Measurements from ENCODE around the gene PFDN1.
A peak's percentile ranks its signal among the peaks of the same experiment; 100 is the strongest.
"Not testable (repeated sequence)": the region's sequence is repeated elsewhere in the genome, so short reads cannot be mapped to it uniquely, and the experiment has no call there.

Gene PFDN1, protein sequence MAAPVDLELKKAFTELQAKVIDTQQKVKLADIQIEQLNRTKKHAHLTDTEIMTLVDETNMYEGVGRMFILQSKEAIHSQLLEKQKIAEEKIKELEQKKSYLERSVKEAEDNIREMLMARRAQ

DNA sequence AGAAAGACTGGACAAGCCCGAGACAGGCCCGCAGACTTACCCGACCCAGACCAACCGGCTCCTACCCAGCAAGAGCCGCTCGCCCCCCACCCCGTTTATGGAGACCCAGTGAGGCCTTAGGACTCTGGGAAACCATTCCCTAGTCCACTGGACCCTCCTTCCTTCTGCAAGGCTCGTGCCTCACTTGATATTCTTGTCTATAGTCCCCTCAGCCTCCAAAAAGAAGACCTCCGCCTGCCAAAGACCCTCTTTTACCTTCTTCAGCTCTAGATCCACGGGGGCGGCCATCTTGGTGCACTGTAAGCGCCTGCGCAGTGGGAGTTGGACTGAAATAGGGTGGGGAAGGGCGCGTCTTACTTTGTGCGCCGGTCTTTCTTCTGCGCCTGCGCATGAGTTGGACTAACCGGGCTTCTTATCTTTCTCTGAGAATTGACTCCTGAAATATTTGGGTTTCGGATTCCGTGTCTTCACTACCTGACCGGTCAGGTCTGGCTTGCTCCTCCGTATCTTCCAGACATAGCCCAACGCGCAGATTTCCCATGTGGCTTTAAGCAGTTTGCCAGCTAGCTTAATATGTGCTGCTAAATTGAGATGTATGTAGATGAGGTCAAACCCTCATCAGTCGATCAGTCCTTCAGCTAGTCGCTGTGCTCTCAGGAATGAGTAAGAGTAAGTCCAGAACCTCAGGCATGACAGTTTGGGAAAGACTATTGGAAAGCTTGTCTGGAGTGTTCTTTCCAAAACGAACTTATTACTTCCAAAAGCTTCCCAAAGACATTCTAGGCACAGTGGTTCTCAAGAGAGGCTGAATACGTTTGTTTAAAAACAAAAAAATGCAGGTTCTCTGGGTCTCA, at the start of gene PFDN1:
PFDN1 (minus strand) TSS at position 316 of the 854 bp plus-strand sequence; CDS start at position 288, 28 bp downstream.
- DNase-seq = peak; percentile 95

DNA sequence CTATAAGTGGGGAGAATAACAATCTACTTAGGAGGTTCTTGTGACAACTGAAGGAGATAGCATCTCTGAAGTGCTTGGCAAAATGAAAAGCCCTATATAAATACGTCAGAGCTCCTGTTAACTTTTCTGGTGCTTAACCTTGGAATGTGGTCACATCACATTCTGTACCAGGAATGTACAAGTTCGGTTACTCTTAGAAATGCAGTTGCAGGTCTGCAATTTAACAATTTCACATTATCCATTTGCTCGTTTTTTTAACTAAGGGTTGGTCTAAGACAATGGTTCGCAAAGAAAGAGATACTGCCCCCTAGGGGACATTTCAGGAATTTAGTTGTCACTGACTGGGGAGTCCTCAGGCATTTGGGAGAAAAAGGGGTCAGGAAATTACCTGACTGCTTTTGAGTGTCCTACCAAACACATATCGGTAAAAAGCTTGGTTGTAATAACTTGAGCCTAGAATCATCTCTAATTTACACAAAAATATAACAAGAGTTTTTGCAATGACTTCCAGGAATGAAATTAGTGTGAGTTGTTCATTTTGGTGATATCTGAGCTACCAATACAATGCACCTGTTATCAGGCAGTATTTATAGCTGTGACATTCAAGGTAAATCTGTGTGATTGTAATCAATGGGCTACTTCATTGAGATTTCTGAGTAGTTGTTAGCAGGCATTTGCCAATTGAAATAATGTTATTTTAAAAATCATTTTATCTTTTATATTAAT, 48.9 kb upstream of the PFDN1 start:
- no peak for DNase-seq

DNA sequence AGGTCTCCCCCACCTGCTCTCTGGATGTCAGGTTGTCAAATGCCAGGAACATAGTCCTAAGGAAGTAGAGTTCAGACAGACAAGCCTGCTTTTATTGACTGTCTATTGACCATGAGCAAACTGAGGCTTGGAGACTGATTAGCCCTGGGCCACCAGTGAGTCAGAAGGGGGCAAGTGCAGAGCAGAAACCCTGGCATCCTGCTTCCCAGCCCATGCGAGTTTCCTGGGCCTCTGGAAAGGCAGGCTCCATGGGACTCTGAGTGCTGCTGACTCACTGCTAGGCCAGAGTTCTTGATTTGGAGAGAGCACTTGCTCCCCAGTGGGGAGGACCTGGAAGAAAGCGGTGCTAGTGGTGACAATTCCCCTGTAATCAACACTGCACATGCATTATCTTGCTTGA, 46.3 kb upstream of the PFDN1 start:
- no peak for DNase-seq

DNA sequence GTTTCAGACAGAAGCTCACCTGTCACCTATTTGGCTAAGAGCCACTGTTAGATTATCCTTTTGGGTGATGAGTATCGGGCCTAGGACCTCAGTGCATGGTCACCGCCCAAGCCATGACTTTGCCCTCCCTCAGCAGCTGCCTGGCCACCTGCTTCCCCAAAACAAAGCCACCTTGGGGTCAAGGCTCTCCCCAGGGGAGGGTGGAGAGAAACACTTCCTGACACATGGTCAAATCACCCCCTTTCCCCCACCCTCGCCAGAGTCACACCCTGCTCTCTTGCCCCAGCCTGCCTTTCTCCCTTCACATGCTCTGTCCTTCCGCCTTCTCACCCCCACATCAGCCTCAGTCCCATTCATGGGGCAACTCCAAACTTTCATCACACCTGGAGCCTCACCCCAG, 45.2 kb upstream of the PFDN1 start:
- DNase-seq = no peak

DNA sequence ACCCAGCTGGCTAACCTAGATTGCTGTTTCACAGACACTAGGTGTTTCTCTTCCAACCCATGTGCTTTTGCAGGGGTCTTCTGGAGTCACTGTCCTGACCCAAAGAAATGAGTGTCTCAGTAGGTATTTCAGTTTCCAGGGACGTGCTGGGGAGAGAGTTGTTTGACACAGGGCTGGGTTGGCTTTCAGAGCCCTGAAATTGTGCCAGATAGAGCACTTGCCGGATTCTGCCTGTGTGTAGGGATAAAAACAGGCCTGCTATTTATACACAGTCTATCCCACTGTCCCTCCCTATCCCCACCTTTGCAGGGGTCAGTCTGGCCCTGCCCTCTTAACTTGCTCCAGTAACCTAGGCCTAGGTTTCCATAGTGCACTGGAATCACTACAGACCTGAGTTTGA, 44.5 kb upstream of the PFDN1 start:
- DNase-seq = no peak

DNA sequence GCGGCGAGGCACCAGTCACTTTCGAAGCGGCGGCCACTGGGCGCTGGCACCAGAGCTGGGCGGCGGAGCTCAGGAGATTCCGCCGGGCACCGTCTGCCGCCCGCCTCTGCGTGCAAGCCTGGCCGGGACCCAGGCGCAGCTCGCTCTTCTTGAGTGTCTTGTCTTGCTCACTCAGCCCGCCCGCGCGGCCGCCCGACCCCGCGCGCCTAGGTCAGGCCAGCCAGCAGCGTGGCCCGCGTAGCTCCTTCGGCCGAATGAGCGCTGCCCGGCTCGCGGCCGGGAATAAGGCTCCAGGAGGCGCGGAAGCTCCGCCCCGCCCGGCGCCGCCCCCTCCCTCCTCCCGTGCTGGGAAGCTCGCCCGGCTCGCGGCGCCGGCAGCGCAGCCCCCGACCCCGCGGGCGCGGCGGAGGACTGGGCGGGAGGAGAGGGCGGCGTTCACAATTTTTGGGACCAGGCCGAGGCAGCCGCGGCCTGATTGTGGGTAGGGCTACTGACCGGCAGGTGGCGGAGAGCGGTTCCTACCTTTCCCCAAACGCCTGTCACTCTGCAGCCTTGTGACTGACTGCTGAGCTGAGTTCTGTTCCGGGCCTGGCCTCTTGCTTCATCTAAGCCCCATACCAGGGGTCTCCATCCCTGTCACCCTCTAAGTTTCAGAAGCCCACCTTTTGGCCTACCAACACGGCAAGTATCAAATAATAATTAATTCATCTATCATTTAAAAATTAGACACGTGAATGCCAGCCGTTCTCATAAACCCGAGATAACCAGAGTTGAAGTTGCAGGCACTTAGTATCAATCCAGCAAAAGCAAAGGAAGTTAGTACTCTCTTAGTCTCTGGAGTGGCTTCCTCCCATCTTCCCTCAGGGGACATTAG, 43.7 kb upstream of the PFDN1 start, which contains the start of gene HBEGF:
HBEGF (minus strand) TSS at position 256 of the 874 bp plus-strand sequence. CDS start 275 bp downstream, outside the sequence.
- DNase-seq = peak; percentile 86

DNA sequence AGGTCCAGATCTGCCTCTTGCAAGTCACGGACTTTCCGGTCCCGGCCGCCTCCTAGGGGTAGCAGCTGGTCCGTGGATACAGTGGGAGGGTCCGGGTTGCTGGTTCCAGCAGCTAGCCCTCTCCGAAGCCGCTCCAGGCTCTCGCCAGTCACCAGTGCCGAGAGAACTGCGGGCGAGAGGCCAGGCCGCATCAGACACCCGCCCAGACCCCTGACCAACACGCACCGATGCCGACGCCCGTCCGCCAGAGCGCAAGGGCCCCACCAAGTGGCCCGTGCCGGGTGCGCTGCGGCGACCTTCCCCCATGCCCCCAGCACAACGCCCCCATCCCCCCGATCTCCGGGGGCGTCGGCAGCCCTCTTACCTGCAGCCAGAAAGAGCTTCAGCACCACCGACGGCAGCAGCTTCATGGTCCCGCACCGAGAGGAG, 43.0 kb upstream of the PFDN1 start:
- peak; percentile 68 for DNase-seq

DNA sequence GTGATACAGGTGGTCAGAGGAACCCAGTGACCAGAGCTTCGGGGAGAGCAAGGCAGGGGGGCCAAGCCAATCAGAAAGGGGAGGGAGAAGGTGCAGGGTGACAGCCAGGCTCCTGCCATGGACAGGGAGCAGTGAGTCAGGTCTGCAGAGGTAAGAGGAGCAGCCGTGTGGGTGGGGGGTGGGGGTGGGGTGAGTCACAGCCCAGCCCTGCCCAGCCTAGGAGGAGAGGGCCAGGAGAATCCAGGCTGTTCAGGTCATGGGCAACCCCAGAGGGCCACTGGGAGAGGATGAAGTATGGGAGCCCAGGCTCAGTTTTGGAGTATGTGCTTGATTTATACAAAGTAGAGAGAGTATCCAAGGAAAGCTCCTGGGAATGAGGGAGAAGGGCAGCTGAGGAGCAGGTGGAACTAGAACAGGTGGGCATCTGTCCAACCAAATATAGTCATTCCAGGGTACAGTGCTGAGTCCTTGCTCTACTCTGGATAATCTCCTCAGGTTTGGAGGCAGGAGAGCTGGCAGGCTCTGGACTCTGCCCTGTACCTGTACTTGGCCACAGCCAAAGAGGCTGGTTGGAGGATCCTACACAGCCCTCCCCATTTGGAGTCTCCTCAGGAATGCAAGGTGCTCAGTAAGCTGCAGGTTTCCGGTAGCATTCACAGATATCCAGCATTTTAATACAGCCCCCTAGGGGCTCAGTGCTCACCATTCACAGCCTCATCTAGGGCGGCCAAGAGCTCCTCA, 42.0 kb upstream of the PFDN1 start:
- no peak for DNase-seq

DNA sequence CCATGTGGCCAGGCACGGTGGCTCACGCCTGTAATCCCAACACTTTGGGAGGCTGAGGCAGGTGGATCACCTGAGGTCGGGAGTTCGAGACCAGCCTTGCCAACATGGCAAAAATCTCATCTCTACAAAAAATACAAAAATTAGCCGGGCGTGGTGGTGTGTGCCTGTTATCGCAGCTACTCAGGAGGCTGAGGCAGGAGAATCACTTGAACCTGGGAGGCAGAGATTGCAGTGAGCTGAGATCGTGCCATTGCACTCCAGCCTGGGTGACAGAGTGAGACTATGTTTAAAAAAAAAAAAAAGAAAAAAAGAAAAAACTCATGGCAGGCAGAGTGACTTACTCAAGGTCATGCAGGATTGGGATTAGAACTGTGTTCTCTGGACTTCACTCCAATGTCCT, 40.9 kb upstream of the PFDN1 start:
- DNase-seq = not testable (repeated sequence)

DNA sequence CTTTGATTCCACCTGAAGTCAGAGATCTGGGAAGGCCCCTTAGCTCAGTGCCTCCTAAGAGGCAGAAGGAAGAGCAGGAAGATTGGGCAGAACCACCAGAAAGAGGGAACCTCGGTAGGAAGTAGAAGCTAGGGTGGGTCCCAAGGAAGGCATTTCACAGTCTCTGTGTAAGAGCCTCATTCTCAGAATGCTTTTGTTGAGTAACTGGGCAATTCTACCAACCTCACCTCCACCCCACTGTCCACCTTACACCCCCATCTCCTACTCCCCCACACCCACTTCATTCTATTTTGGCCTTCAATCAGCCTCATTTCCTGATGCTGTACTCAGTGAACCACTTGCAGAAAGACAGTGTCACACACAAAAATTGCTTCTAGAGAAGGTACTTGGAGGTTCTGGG, 40.0 kb upstream of the PFDN1 start:
- no peak for DNase-seq

DNA sequence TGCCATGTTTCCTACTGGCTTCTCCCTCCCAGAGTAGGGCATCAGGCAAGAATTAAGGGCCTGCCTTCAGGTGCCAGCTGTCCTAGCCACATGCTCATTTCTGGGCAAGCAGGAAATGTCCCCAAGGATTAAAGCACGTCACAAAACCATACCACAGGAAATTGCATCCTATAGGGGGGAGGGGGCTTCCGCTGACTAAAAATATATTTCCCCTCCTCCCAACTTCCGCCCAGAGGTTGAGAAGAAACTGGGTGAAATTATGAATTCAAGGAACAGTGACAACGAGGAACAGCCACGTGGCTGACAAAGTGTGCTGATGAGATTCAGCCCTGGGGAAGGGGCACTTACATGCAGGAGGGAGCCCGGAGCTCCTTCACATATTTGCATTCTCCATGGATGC, 39.4 kb upstream of the PFDN1 start:
- DNase-seq = no peak

DNA sequence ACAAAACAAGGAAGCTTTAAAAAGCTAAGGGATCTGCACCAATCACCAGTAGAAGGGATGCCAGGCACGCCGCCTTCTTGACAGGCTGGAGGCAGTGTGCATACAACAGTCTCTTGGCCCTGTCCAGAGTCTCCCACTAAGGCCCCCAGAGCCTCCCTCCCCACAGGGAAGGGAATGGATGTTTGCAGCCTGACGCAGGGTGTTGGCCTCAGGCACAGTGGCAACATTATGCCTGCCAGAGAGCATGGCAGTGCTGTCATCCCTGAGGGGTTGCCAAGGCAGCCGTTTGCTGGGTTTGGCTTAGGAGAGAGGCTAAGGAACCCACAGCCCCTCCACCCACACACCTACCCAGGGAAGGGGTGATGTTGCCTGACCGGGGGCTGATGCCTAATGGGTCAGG, 38.7 kb upstream of the PFDN1 start:
- DNase-seq = no peak

DNA sequence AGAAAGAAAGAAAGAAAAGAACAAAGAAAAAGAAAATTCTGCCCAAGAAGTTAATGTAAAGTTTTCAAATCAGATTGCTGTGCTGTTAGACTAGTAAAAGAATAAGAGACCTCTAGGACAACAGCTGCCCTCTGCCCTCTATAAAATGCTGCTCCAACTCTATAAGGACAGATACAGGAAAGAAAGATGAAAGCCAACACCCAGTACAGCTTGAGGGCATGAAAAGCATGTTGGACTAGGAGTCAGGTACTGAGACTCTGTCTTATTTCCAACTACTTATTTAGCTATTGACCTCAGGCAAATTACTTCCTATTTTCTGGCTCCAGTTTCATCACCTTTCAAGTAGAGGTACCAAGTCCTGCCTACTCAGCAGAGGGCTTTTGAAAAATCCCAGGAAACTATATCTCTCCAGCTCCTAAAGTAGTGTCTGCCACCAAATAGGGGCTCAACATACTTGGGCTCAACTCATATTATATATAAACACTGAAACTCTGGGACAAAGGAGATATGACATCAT, 37.8 kb upstream of the PFDN1 start:
- no peak for DNase-seq

DNA sequence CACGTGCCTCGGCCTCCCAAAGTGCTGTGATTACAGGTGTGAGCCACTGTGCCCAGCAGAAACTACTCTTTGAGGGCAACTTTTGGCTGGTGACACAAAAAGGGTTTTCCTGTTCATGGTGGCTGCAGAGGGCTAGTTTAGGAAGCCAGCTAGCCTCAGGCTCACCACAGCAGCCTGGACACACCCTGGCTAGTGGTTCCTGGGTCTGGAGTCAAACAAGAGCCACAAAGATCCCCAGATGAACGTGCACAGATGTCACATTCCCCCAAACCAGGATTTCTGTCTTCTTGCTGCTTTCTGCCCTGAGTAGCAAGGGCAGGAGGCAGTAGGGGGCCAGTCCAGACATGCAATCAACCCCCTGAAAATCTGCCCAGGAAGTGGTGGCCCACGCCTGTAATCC, 36.7 kb upstream of the PFDN1 start:
- no peak for DNase-seq

DNA sequence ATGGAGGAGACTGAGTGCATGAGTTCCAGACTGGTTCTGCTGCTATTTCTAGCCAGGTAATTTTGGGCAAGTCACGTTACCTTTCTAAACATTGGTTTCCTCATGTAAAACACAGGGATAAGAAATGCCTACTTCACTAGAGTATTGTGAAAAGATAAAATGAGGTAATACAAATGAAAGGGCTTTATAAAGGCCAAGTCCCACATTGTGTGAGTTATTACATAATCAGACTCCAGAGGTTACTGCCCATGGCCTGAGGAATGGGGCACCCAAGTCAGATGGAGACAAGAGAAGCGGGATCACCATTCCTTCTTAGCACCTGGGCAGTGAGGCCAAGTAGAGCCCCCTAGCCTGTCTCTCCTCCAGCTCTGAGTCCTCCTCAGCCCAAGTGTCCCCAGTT, 36.0 kb upstream of the PFDN1 start:
- DNase-seq = no peak

DNA sequence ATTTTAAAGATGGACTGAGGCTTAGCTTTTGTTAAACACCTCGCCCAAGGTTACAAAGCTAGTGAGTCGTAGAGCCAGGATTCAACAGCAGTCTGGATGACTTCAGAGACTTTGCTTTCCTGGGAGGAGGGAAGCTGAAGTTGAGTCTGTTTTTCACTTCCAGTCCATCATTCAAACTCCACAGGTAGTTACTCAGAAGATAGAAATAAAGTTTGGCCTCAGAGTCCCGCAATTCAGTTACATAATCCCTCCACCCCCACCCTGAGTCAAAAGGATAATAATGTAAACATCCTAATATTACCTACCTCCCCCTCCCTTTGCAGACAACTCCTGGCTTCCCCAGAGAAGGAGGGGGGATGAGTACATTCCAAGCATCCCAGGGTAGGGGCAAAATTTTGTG, 35.4 kb upstream of the PFDN1 start:
- no peak for DNase-seq

DNA sequence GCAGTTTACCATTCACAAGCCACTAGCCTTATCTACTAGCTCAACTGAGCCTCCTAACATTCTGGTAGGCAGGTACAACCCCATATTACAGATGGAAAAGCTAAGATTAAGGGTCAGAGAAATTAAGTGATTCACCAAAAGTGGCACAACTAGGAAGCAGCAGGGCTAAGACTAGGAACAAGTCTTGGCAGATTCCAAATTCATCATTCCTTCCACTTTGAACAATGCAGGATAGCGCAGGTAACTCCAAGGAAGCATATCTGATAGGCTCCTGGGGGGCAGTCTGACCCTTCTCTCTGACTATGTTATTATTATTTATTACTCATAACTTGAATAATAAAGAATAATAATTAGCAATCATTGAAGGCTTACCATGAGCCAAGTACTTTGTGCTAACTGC, 35.0 kb upstream of the PFDN1 start:
- DNase-seq = no peak

DNA sequence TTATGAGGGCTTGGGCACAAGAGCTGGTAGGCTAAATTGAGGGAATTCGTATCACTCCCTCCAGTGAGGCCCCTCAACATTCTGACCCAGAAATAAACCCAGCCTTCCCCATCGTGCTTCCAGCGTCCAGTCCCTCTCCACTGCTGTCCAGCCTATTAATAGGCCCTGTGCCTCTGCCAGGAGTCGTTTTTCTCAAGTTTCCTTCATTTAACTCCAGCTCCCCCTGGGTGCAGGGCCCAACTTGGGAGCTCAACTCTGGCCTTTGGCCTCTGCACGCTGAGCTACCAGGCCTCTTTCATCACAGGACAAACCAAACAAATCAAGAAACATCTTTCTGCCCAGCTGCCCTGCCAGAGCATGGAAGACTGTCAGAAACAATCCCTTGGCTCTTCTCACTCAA, 33.5 kb upstream of the PFDN1 start:
- peak; percentile 62 for DNase-seq

DNA sequence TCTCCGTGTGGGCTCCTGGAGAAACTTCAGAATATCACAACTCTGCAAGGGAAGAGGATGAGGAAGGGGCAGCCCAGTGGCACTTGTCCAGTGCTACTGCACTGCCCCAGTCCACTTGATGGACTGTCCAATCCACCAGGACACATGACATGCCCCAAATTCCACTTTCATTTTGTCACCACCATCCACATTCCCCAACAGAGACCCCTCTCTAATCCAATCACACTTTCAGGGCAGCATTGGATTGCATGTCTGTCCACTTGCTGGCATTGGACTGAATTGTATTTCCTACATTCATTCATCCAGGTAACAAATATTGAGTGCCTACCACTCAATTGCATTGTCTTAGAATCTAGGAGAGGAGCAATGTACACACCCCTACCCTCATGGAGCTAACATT, 28.7 kb upstream of the PFDN1 start:
- no peak for DNase-seq

DNA sequence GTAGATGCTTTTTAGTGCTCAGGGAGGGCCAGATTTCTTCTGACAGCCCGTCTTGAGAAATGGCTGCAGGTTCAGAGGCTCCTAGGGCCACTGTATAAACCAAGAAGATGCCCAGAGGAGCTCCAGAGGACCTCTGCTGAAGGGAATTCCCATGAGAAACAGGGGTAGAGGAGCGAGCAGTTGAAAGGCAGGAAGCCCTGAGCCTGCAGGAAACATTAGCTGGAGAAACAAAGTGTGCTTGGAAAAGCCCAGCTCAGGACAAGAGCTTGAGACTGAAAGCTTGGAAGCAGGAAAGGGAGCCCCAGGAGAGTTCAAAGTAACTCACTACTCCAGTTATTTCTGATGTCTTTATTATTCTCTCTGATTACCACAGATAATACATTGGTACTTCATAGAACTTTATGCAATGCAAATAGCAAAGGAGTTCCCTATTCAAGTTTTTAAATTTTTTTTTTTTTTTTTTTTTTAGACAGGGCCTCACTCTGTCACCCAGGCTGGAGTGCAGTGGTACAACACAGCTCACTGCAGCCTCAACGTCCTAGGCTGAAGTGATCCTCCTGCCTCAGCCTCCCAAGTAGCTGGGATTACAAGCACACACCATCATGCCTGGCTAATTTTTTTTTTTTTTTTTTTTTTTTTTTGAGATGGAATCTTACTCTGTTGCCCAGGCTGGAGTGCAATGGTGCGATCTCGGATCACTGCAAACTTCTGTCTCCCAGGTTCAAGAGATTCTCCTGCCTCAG, 27.0 kb upstream of the PFDN1 start:
- no peak for DNase-seq

Measured in right hindlimb (tissue), 1 donor.